ENCODE measurements around the gene FOXM1. TPM values are rescaled to one million over a fixed set of nuclear protein-coding genes. Genes with fewer than 3 reads are reported as not detected.

Gene FOXM1
- total and polyA plus RNA-seq, 2 of the 13 experiments (the other 11 are each of a cell fraction or from before 2014, with no cell fraction given): 17.1 to 25.9 TPM

DNA sequence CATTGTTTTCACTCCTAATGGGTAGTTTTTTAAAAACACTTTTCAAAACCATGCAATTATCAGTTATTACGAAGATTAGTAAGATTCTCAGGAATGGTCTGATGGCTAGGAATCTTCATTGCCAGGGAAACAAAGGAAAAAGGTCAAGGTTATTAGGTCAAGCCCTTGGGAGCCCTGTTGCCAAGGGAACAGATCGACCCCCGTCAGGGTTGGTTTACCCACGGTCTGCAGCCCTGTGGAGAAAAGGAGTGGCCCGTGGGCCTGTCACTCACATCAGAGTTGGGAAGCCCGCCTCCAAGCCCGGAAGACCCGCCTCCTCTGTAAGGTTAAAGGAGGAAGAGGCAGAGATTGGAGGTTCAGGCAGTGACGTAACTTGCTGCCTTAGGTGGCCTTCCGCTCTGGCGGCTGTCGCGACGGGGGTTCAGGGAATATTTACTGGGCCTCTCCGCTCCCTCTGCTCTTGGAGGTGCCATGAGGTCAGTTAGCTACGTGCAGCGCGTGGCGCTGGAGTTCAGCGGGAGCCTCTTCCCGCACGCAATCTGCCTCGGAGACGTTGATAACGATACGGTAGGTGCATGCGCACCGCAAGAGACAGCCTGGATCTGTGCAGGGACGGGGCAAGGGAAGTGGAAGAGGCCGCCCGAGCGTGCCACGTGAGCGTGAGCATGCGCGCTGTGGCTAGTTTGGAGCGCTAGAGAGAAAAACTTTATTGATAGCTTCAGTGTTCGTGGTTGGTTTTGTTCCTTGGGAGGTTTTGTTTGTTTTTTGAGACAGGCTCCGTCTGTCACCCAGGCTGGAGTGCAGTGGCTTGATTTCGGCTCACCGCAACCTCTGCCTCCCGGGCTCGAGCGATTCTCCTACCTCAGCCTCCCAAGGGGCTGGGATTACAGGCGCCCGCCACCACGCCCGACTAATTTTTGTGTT, 64.4 kb downstream of the FOXM1 start, which contains the start of gene ITFG2 (continued):
- TF ChIP-seq, protein P1, sequence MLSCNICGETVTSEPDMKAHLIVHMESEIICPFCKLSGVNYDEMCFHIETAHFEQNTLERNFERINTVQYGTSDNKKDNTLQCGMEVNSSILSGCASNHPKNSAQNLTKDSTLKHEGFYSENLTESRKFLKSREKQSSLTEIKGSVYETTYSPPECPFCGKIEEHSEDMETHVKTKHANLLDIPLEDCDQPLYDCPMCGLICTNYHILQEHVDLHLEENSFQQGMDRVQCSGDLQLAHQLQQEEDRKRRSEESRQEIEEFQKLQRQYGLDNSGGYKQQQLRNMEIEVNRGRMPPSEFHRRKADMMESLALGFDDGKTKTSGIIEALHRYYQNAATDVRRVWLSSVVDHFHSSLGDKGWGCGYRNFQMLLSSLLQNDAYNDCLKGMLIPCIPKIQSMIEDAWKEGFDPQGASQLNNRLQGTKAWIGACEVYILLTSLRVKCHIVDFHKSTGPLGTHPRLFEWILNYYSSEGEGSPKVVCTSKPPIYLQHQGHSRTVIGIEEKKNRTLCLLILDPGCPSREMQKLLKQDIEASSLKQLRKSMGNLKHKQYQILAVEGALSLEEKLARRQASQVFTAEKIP (CRISPR knock-in tag; IDR thresholded peaks at IDR 0.05; ENCODE audit: borderline replicate concordance): no peak
- no peak for TF ChIP-seq ZNF547 (CRISPR knock-in tag; IDR thresholded peaks at IDR 0.05)
- peak; percentile 94; the same call in 1 of the 2 replicates for TF ChIP-seq KDM5B (CRISPR knock-in tag; IDR thresholded peaks at IDR 0.05; ENCODE audit: borderline replicate concordance)
- TF ChIP-seq PAX8 (CRISPR knock-in tag; IDR thresholded peaks at IDR 0.05; ENCODE audit: borderline replicate concordance): peak; percentile 61; the same call in 1 of the 2 replicates
- TF ChIP-seq YEATS4 (CRISPR knock-in tag; IDR thresholded peaks at IDR 0.05; ENCODE audit: borderline replicate concordance): peak; percentile 100
- TF ChIP-seq, protein P2, sequence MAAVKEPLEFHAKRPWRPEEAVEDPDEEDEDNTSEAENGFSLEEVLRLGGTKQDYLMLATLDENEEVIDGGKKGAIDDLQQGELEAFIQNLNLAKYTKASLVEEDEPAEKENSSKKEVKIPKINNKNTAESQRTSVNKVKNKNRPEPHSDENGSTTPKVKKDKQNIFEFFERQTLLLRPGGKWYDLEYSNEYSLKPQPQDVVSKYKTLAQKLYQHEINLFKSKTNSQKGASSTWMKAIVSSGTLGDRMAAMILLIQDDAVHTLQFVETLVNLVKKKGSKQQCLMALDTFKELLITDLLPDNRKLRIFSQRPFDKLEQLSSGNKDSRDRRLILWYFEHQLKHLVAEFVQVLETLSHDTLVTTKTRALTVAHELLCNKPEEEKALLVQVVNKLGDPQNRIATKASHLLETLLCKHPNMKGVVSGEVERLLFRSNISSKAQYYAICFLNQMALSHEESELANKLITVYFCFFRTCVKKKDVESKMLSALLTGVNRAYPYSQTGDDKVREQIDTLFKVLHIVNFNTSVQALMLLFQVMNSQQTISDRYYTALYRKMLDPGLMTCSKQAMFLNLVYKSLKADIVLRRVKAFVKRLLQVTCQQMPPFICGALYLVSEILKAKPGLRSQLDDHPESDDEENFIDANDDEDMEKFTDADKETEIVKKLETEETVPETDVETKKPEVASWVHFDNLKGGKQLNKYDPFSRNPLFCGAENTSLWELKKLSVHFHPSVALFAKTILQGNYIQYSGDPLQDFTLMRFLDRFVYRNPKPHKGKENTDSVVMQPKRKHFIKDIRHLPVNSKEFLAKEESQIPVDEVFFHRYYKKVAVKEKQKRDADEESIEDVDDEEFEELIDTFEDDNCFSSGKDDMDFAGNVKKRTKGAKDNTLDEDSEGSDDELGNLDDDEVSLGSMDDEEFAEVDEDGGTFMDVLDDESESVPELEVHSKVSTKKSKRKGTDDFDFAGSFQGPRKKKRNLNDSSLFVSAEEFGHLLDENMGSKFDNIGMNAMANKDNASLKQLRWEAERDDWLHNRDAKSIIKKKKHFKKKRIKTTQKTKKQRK (IDR thresholded peaks at IDR 0.05; ENCODE audit: low read length): peak; percentile 40; the same call in 1 of the 2 replicates
- peak; percentile 97 for TF ChIP-seq GATAD1 (CRISPR knock-in tag; IDR thresholded peaks at IDR 0.05)
- TF ChIP-seq ZNF468 (CRISPR knock-in tag; IDR thresholded peaks at IDR 0.05): no peak
- no peak for TF ChIP-seq RFX5 (IDR thresholded peaks at IDR 0.05; ENCODE audit: low read depth, low read length)
- TF ChIP-seq MTA3 (CRISPR knock-in tag; IDR thresholded peaks at IDR 0.05): no peak
- TF ChIP-seq, protein P3, sequence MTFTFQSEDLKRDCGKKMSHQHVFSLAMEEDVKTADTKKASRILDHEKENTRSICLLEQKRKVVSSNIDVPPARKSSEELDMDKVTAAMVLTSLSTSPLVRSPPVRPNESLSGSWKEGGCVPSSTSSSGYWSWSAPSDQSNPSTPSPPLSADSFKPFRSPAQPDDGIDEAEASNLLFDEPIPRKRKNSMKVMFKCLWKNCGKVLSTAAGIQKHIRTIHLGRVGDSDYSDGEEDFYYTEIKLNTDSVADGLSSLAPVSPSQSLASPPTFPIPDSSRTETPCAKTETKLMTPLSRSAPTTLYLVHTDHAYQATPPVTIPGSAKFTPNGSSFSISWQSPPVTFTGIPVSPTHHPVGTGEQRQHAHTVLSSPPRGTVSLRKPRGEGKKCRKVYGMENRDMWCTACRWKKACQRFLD (CRISPR knock-in tag; IDR thresholded peaks at IDR 0.05; ENCODE audit: borderline replicate concordance): peak; percentile 75; the same call in 1 of the 2 replicates
- peak; percentile 35 for TF ChIP-seq HNF4A (CRISPR knock-in tag; IDR thresholded peaks at IDR 0.05)
- no peak for TF ChIP-seq NR3C1 (CRISPR knock-in tag; IDR thresholded peaks at IDR 0.05)
- TF ChIP-seq ZNF652 (CRISPR knock-in tag; IDR thresholded peaks at IDR 0.05; ENCODE audit: borderline replicate concordance, low read depth): no peak
- TF ChIP-seq FOXO1 (CRISPR knock-in tag; IDR thresholded peaks at IDR 0.05): peak; percentile 34; the same call in 1 of the 2 replicates
- peak; percentile 77 for TF ChIP-seq NR2F2 (IDR thresholded peaks at IDR 0.05; ENCODE audit: borderline replicate concordance, low read depth)
- no peak; the same call in 1 of the 2 replicates for TF ChIP-seq ZNF136 (CRISPR knock-in tag; IDR thresholded peaks at IDR 0.05; ENCODE audit: low read depth)
- no peak for TF ChIP-seq SNAI1 (CRISPR knock-in tag; IDR thresholded peaks at IDR 0.05; ENCODE audit: borderline replicate concordance)
- TF ChIP-seq, protein P4, sequence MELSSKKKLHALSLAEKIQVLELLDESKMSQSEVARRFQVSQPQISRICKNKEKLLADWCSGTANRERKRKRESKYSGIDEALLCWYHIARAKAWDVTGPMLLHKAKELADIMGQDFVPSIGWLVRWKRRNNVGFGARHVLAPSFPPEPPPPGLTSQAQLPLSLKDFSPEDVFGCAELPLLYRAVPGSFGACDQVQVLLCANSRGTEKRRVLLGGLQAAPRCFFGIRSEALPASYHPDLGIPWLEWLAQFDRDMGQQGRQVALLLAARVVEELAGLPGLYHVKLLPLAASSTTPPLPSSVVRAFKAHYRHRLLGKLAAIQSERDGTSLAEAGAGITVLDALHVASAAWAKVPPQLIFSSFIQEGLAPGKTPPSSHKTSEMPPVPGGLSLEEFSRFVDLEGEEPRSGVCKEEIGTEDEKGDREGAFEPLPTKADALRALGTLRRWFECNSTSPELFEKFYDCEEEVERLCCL (CRISPR knock-in tag; IDR thresholded peaks at IDR 0.05; ENCODE audit: borderline replicate concordance): peak; percentile 95
- TF ChIP-seq CAMTA2 (CRISPR knock-in tag; IDR thresholded peaks at IDR 0.05; ENCODE audit: borderline replicate concordance): 0 out of 2 replicates have a peak, but pooled peaks have one; percentile 83
